HEK293 (cell line): ENCODE measurements around the gene HMGCLL1.

Experiments used
- CTCF ChIA-PET: fragments of 350-600 bp; formaldehyde crosslinking; extraction: SDS; loops from one replicate; lab custom pipeline; 2021; ENCODE audit warnings: antibody characterized with exemption; lab: Yijun Ruan, JAX
- POLR2A ChIA-PET: fragments of 300-600 bp; formaldehyde crosslinking; extraction: SDS; loops from one replicate; lab custom pipeline; 2020; ENCODE audit warnings: antibody characterized with exemption, inconsistent platforms; lab: Yijun Ruan, JAX
- H3K27ac ChIP-seq: fragments of 200-500 bp; sonication (Bioruptor generic); 2 replicates; pipeline ENCODE4 v1.5.1; 2014; ENCODE audit warnings: low read depth, low read length, control low read depth, inconsistent platforms; ENCODE audit errors: extremely low read depth
- H3K36me3 ChIP-seq, 2 experiments: fragments of 200-500 bp in 1 of 2; sonication (Bioruptor generic) in 1 of 2; 1 replicate in 1 of 2; 2 replicates in 1 of 2; pipeline ENCODE4 v1.5.1; 2014 to 2017; ENCODE audit warnings: inconsistent platforms in 2 of 2, low read length in 2 of 2; ENCODE audit not compliant: control insufficient read depth in 2 of 2, insufficient read depth in 1 of 2
- H3K4me1 ChIP-seq: fragments of 200-500 bp; sonication (Bioruptor generic); 2 replicates; pipeline ENCODE4 v1.5.1; 2014; ENCODE audit warnings: mild to moderate bottlenecking, low read length, inconsistent platforms; ENCODE audit not compliant: control insufficient read depth, insufficient read depth
- H3K4me3 ChIP-seq: 2 replicates; pipeline ENCODE4 v1.5.1; 2011; ENCODE audit warnings: low read depth, mild to moderate bottlenecking, control low read depth, low read length, moderate library complexity
- H3K9me3 ChIP-seq: fragments of 200-500 bp; sonication (Bioruptor generic); 2 replicates; pipeline ENCODE4 v1.5.1; 2014; ENCODE audit warnings: low read depth, low read length, inconsistent platforms; ENCODE audit not compliant: control insufficient read depth, insufficient read depth
- ATF2 ChIP-seq: fragments of 450-650 bp; formaldehyde crosslinking; IDR thresholded peaks from 2 replicates; pipeline ENCODE4 v1.5.1; 2016; ENCODE audit warnings: missing biosample characterization, missing genetic modification characterization, low read depth
- INSM2 ChIP-seq: fragments of 450-650 bp; formaldehyde crosslinking; IDR thresholded peaks from 2 replicates; pipeline ENCODE4 v1.5.1; 2016; ENCODE audit warnings: missing biosample characterization, missing genetic modification characterization
- KLF10 ChIP-seq: fragments of 450-650 bp; IDR thresholded peaks from 2 replicates; pipeline ENCODE4 v1.5.1; 2018; ENCODE audit warnings: missing biosample characterization, mild to moderate bottlenecking, missing genetic modification characterization
- KLF16 ChIP-seq: fragments of 450-650 bp; formaldehyde crosslinking; IDR thresholded peaks from 2 replicates; pipeline ENCODE4 v1.5.1; 2017; ENCODE audit warnings: missing biosample characterization, missing genetic modification characterization
- PRDM1 ChIP-seq: fragments of 450-650 bp; formaldehyde crosslinking; IDR thresholded peaks from 2 replicates; pipeline ENCODE4; 2016; ENCODE audit warnings: missing biosample characterization, missing genetic modification characterization
- SCRT1 ChIP-seq: fragments of 450-650 bp; formaldehyde crosslinking; IDR thresholded peaks from 2 replicates; pipeline ENCODE4 v1.5.1; 2016; ENCODE audit warnings: missing biosample characterization, missing genetic modification characterization, borderline replicate concordance
- TCF7L2 ChIP-seq: IDR thresholded peaks from 2 replicates; pipeline ENCODE4 v1.6.1; 2011; ENCODE audit warnings: low read depth, mild to moderate bottlenecking, inconsistent platforms, low read length, moderate library complexity, borderline replicate concordance
- YY1 ChIP-seq: fragments of 450-650 bp; formaldehyde crosslinking; IDR thresholded peaks from 2 replicates; pipeline ENCODE4 v1.5.1; 2018; ENCODE audit warnings: missing biosample characterization, missing genetic modification characterization
- YY2 ChIP-seq: fragments of 450-650 bp; formaldehyde crosslinking; IDR thresholded peaks from 2 replicates; pipeline ENCODE4 v1.5.1; 2016; ENCODE audit warnings: missing biosample characterization, missing genetic modification characterization
- ZBTB1 ChIP-seq: fragments of 450-650 bp; formaldehyde crosslinking; IDR thresholded peaks from 2 replicates; pipeline ENCODE4 v1.5.1; 2016; ENCODE audit warnings: missing biosample characterization, missing genetic modification characterization
- ZNF112 ChIP-seq: fragments of 450-650 bp; formaldehyde crosslinking; IDR thresholded peaks from 2 replicates; pipeline ENCODE4 v1.5.0; 2017; ENCODE audit warnings: missing biosample characterization, missing genetic modification characterization
- ZNF121 ChIP-seq: fragments of 450-650 bp; formaldehyde crosslinking; IDR thresholded peaks from 2 replicates; pipeline ENCODE4 v1.5.1; 2016; ENCODE audit warnings: missing biosample characterization, missing genetic modification characterization
- ZNF19 ChIP-seq: fragments of 450-650 bp; formaldehyde crosslinking; IDR thresholded peaks from 2 replicates; pipeline ENCODE4; 2016; ENCODE audit warnings: missing biosample characterization, missing genetic modification characterization, low read depth
- ZNF24 ChIP-seq: fragments of 450-650 bp; formaldehyde crosslinking; IDR thresholded peaks from 2 replicates; pipeline ENCODE4 v1.5.1; 2016; ENCODE audit warnings: missing biosample characterization, missing genetic modification characterization
- ZNF324 ChIP-seq: fragments of 450-650 bp; formaldehyde crosslinking; IDR thresholded peaks from 2 replicates; pipeline ENCODE4 v1.5.1; 2016; ENCODE audit warnings: missing biosample characterization, missing genetic modification characterization
- ZNF350 ChIP-seq: fragments of 450-650 bp; formaldehyde crosslinking; IDR thresholded peaks from 2 replicates; pipeline ENCODE4 v1.5.0; 2017; ENCODE audit warnings: missing biosample characterization, mild to moderate bottlenecking, missing genetic modification characterization
- ZNF423 ChIP-seq: fragments of 450-650 bp; formaldehyde crosslinking; IDR thresholded peaks from 2 replicates; pipeline ENCODE4 v1.5.1; 2016; ENCODE audit warnings: missing biosample characterization, missing genetic modification characterization
- ZNF658 ChIP-seq: fragments of 450-650 bp; formaldehyde crosslinking; IDR thresholded peaks from 2 replicates; pipeline ENCODE4; 2016; ENCODE audit warnings: missing biosample characterization, missing genetic modification characterization
- ZXDB ChIP-seq: fragments of 450-650 bp; formaldehyde crosslinking; IDR thresholded peaks from 2 replicates; pipeline ENCODE4 v1.5.1; 2016; ENCODE audit warnings: missing biosample characterization, missing genetic modification characterization
- TF ChIP-seq, protein P1 (sequence below): fragments of 450-650 bp; IDR thresholded peaks from 2 replicates; pipeline ENCODE4 v1.5.1; 2018; ENCODE audit warnings: missing biosample characterization, mild to moderate bottlenecking, missing genetic modification characterization
- TF ChIP-seq, protein P2 (sequence below): fragments of 450-650 bp; formaldehyde crosslinking; IDR thresholded peaks from 2 replicates; pipeline ENCODE4 v1.5.1; 2016; ENCODE audit warnings: missing biosample characterization, missing genetic modification characterization
- TF ChIP-seq, protein P3 (sequence below): fragments of 450-650 bp; formaldehyde crosslinking; IDR thresholded peaks from 2 replicates; pipeline ENCODE4 v1.5.0; 2017; ENCODE audit warnings: missing biosample characterization, missing genetic modification characterization, borderline replicate concordance

The HMGCLL1 gene

GRCh38 chr6:55569638-55570037, 9.4 kb downstream of the HMGCLL1 start:
- Histone ChIP-seq H3K27ac (no peak overlapping the region), H3K4me1 (peaks cover 2% of the 10 kb centered on the region; the same call in 1 of the 2 replicates), H3K36me3 (no peaks in the 10 kb centered on the region), H3K9me3 (no peaks in the 10 kb centered on the region; the same call in 1 of the 2 replicates), H3K4me3 (no peak overlapping the region)
- TF ChIP-seq YY2 (no peak), ZNF658 (tag by site-specific recombination) (no peak), ZNF24 (tag by site-specific recombination) (no peak)
- TF ChIP-seq, protein P1, sequence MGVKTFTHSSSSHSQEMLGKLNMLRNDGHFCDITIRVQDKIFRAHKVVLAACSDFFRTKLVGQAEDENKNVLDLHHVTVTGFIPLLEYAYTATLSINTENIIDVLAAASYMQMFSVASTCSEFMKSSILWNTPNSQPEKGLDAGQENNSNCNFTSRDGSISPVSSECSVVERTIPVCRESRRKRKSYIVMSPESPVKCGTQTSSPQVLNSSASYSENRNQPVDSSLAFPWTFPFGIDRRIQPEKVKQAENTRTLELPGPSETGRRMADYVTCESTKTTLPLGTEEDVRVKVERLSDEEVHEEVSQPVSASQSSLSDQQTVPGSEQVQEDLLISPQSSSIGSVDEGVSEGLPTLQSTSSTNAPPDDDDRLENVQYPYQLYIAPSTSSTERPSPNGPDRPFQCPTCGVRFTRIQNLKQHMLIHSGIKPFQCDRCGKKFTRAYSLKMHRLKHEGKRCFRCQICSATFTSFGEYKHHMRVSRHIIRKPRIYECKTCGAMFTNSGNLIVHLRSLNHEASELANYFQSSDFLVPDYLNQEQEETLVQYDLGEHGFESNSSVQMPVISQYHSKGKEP (tag by site-specific recombination) = no peak
- TF ChIP-seq, protein P2, sequence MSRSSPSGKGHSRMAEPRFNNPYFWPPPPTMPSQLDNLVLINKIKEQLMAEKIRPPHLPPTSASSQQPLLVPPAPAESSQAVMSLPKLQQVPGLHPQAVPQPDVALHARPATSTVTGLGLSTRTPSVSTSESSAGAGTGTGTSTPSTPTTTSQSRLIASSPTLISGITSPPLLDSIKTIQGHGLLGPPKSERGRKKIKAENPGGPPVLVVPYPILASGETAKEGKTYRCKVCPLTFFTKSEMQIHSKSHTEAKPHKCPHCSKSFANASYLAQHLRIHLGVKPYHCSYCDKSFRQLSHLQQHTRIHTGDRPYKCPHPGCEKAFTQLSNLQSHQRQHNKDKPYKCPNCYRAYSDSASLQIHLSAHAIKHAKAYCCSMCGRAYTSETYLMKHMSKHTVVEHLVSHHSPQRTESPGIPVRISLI (tag by site-specific recombination) = no peak
- TF ChIP-seq, protein P3, sequence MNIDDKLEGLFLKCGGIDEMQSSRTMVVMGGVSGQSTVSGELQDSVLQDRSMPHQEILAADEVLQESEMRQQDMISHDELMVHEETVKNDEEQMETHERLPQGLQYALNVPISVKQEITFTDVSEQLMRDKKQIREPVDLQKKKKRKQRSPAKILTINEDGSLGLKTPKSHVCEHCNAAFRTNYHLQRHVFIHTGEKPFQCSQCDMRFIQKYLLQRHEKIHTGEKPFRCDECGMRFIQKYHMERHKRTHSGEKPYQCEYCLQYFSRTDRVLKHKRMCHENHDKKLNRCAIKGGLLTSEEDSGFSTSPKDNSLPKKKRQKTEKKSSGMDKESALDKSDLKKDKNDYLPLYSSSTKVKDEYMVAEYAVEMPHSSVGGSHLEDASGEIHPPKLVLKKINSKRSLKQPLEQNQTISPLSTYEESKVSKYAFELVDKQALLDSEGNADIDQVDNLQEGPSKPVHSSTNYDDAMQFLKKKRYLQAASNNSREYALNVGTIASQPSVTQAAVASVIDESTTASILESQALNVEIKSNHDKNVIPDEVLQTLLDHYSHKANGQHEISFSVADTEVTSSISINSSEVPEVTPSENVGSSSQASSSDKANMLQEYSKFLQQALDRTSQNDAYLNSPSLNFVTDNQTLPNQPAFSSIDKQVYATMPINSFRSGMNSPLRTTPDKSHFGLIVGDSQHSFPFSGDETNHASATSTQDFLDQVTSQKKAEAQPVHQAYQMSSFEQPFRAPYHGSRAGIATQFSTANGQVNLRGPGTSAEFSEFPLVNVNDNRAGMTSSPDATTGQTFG (tag by site-specific recombination) = no peak
- ChIA-PET POLR2A (no interaction called here), CTCF (interaction anchor here (0.6 to 1.2 kb wide), 2 partner anchors 41 to 716 kb away, joined by 3 to 9 read pairs; no protein-coding TSS in a partner anchor)

DNA sequence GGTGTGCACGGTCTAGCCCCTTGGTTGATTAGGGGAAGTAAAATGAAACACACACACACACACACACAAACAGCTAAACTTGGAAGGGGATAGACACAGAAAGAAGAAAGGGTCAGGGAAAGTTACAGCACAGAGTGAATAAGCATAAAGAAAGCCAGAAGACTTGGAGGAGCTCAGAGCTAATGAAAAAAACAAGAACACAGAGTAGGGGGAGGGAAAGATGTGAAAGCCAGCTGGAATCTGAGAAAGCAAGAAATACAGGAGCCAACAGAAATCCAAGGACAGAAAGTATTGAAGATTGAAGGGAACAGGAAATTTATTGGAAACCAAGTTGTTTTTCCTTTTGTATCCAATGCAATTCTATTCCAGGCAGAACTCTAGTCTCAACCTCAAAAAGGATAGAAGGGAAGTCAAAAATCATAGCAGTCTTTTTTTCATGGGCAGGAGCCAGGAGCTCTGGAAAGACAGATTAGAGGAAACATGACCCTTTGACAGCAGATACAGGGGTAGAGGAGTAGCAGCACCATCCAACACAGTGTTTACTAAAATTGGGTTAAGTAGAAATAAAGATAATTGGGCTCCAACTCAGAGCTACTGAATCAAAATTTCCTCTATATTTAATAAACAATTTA, 10.1 kb downstream of the HMGCLL1 start:
- POLR2A ChIA-PET = no interaction called here
- no peak overlapping the region for H3K27ac ChIP-seq
- TF ChIP-seq, protein P1 (tag by site-specific recombination) = no peak
- TF ChIP-seq ZNF350 (tag by site-specific recombination) (no peak), SCRT1 (tag by site-specific recombination) (no peak), ZNF112 (tag by site-specific recombination) (no peak), PRDM1 (peak; percentile 69), ZBTB1 (no peak), ZNF121 (no peak), ZNF423 (tag by site-specific recombination) (no peak), KLF16 (no peak)
- peaks cover 2% of the 10 kb centered on the region; the same call in 1 of the 2 replicates for H3K4me1 ChIP-seq
- no peaks in the 10 kb centered on the region; the same call in 1 of the 2 replicates for H3K9me3 ChIP-seq
- H3K4me3 ChIP-seq = no peak overlapping the region
- CTCF ChIA-PET = interaction anchor here (0.6 to 1.2 kb wide), 2 partner anchors 41 to 716 kb away, joined by 3 to 9 read pairs; no protein-coding TSS in a partner anchor
- H3K36me3 ChIP-seq = no peaks in the 10 kb centered on the region

GRCh38 chr6:55567558-55567957, 11.4 kb downstream of the HMGCLL1 start:
- no peak overlapping the region for H3K4me3 ChIP-seq
- H3K36me3 ChIP-seq = no peaks in the 10 kb centered on the region
- CTCF ChIA-PET = no interaction called here
- H3K4me1 ChIP-seq = peaks cover 2% of the 10 kb centered on the region; the same call in 1 of the 2 replicates
- POLR2A ChIA-PET = no interaction called here
- no peaks in the 10 kb centered on the region for H3K9me3 ChIP-seq
- no peak overlapping the region for H3K27ac ChIP-seq
- TF ChIP-seq YY1 (tag by site-specific recombination) (no peak), TCF7L2 (no peak), ZXDB (tag by site-specific recombination) (no peak), ZNF19 (tag by site-specific recombination) (no peak), INSM2 (tag by site-specific recombination) (no peak), ZNF324 (tag by site-specific recombination) (no peak), ATF2 (no peak), ZBTB1 (no peak), KLF10 (tag by site-specific recombination) (no peak)
